ENCODE results near the gene EARS2.
"Not testable (repeated sequence)": the region's sequence is repeated elsewhere in the genome, so short reads cannot be mapped to it uniquely, and the experiment has no call there.

Gene EARS2

GRCh38 chr16:23485257-23485614, 71.9 kb downstream of the EARS2 start:
- in situ Hi-C loops (cut with MboI; ENCODE audit: low sequenced_read_pairs): no loop called here

- in situ Hi-C loops (cut with MboI; ENCODE audit: low sequenced_read_pairs): no loop called here
These were observed 72.5 kb downstream of the EARS2 start for GRCh38 chr16:23484510-23485256.

- in situ Hi-C loops (cut with MboI; ENCODE audit: low sequenced_read_pairs): not testable (repeated sequence)
These were observed 73.7 kb downstream of the EARS2 start for GRCh38 chr16:23483492-23483891.

- in situ Hi-C loops (cut with MboI; ENCODE audit: low sequenced_read_pairs): no loop called here
These were observed 74.4 kb downstream of the EARS2 start for GRCh38 chr16:23482778-23483177.

GRCh38 chr16:23480257-23480656, 76.9 kb downstream of the EARS2 start:
- in situ Hi-C loops (cut with MboI; ENCODE audit: low sequenced_read_pairs): no loop called here

- in situ Hi-C loops (cut with MboI; ENCODE audit: low sequenced_read_pairs): no loop called here
These were observed 78.0 kb downstream of the EARS2 start for GRCh38 chr16:23479138-23479537.

- in situ Hi-C loops (cut with MboI; ENCODE audit: low sequenced_read_pairs): no loop called here
These were observed 78.6 kb downstream of the EARS2 start for GRCh38 chr16:23478566-23478965.

- in situ Hi-C loops (cut with MboI; ENCODE audit: low sequenced_read_pairs): no loop called here
These were observed 80.9 kb downstream of the EARS2 start for GRCh38 chr16:23476289-23476688.
